HL-60 (cell line): ENCODE measurements around the gene SPATS2L.

Experiments
- DNase-seq, 2 experiments: peaks; one replicate each; pipeline ENCODE4 v3.0.0-alpha.2; 2010 to 2020; ENCODE audit warnings: low read depth in 1 of 2, low spot score in 1 of 2
- H3K27ac ChIP-seq: fragments of 250-450 bp; sonication (Bioruptor Pico); replicated peaks from 2 replicates; pipeline ENCODE4 v1.5.1; 2020; ENCODE audit warnings: mild to moderate bottlenecking, moderate library complexity
- H3K27me3 ChIP-seq: fragments of 250-450 bp; sonication (Bioruptor Pico); 2 replicates; pipeline ENCODE4 v1.5.1; 2021; ENCODE audit warnings: mild to moderate bottlenecking, moderate library complexity; ENCODE audit not compliant: insufficient read depth, poor library complexity, severe bottlenecking
- H3K4me3 ChIP-seq: replicated peaks from 2 replicates; pipeline ENCODE4 v1.5.1; 2011; ENCODE audit warnings: mild to moderate bottlenecking, control low read depth, low read length; ENCODE audit not compliant: insufficient read depth
- CTCF ChIP-seq: IDR thresholded peaks from one replicate; pipeline ENCODE4 v1.5.1; 2011; ENCODE audit warnings: low read length, control low read depth, inconsistent platforms; ENCODE audit not compliant: insufficient read depth
- GABPA ChIP-seq: IDR thresholded peaks from 2 replicates; pipeline ENCODE4 v1.6.1; 2012; ENCODE audit warnings: low read depth
- POLR2AphosphoS5 ChIP-seq: IDR thresholded peaks from 2 replicates; pipeline ENCODE4 v1.6.1; 2012; ENCODE audit warnings: low read depth
- REST ChIP-seq: IDR thresholded peaks from 2 replicates; pipeline ENCODE4 v1.6.1; 2012; ENCODE audit warnings: low read depth; ENCODE audit not compliant: insufficient replicate concordance
- SPI1 ChIP-seq: IDR thresholded peaks from 2 replicates; pipeline ENCODE4 v1.6.1; 2012; ENCODE audit warnings: low read depth, mild to moderate bottlenecking, borderline replicate concordance

SPATS2L gene

GRCh38 chr2:200502196-200502595 is 195.7 kb downstream of the SPATS2L start:
- Histone ChIP-seq H3K4me3 (no peak overlapping the region), H3K27ac (no peak overlapping the region), H3K27me3 (no peaks in the 10 kb centered on the region)
- no peak for DNase-seq
- TF ChIP-seq POLR2AphosphoS5: no peak
- no peak for TF ChIP-seq SPI1
- TF ChIP-seq GABPA: no peak
- TF ChIP-seq CTCF: no peak
- TF ChIP-seq REST: no peak

- DNase-seq: no peak
- Histone ChIP-seq H3K27me3 (no peaks in the 10 kb centered on the region), H3K4me3 (no peak overlapping the region), H3K27ac (no peak overlapping the region)
- TF ChIP-seq REST (no peak), GABPA (no peak), POLR2AphosphoS5 (no peak), SPI1 (no peak), CTCF (no peak)
Measured at GRCh38 chr2:200506679-200507078, 200.2 kb downstream of the SPATS2L start.

GRCh38 chr2:200507179-200507578 is 200.7 kb downstream of the SPATS2L start:
- TF ChIP-seq CTCF: no peak
- no peak for TF ChIP-seq REST
- TF ChIP-seq SPI1: no peak
- no peak for TF ChIP-seq GABPA
- TF ChIP-seq POLR2AphosphoS5: no peak
- Histone ChIP-seq H3K27me3 (no peaks in the 10 kb centered on the region), H3K4me3 (no peak overlapping the region), H3K27ac (no peak overlapping the region)
- DNase-seq: no peak
